Ishikawa (cell line): ENCODE data around the gene CHN1.

Experiments used
- CEBPB ChIP-seq: IDR thresholded peaks from 2 replicates; pipeline ENCODE4 v1.6.1; 2012
- CREB1 ChIP-seq: IDR thresholded peaks from 2 replicates; pipeline ENCODE4 v1.6.1; 2012; ENCODE audit warnings: low read depth
- EGR1 ChIP-seq: IDR thresholded peaks from 2 replicates; pipeline ENCODE4 v1.6.1; 2012
- EP300 ChIP-seq: IDR thresholded peaks from 2 replicates; pipeline ENCODE4 v1.6.1; 2012; ENCODE audit warnings: borderline replicate concordance
- FOXM1 ChIP-seq: IDR thresholded peaks from 2 replicates; pipeline ENCODE4 v1.6.1; 2012; ENCODE audit warnings: low read depth, borderline replicate concordance
- MAX ChIP-seq: IDR thresholded peaks from 2 replicates; pipeline ENCODE4 v1.6.1; 2012
- NFIC ChIP-seq: IDR thresholded peaks from 2 replicates; pipeline ENCODE4 v1.6.1; 2012
- RAD21 ChIP-seq: IDR thresholded peaks from 2 replicates; pipeline ENCODE4 v1.6.1; 2012; ENCODE audit warnings: low read depth
- REST ChIP-seq: IDR thresholded peaks from 2 replicates; pipeline ENCODE4 v1.6.1; 2012; ENCODE audit warnings: low read depth, mild to moderate bottlenecking
- TAF1 ChIP-seq: IDR thresholded peaks from 2 replicates; pipeline ENCODE4 v1.6.1; 2012; ENCODE audit warnings: low read depth, mild to moderate bottlenecking
- TCF12 ChIP-seq: IDR thresholded peaks from 2 replicates; pipeline ENCODE4 v1.6.1; 2012; ENCODE audit warnings: low read depth
- TEAD4 ChIP-seq: IDR thresholded peaks from 2 replicates; pipeline ENCODE4 v1.6.1; 2012
- USF1 ChIP-seq: IDR thresholded peaks from 2 replicates; pipeline ENCODE4 v1.6.1; 2012
- YY1 ChIP-seq: IDR thresholded peaks from 2 replicates; pipeline ENCODE4 v1.6.1; 2012; ENCODE audit warnings: low read depth
- ZBTB7A ChIP-seq: IDR thresholded peaks from 2 replicates; pipeline ENCODE4 v1.6.1; 2012; ENCODE audit warnings: low read depth

The CHN1 gene

GRCh38 chr2:174765576-174765975 lies 239.6 kb downstream of the CHN1 start:
- TF ChIP-seq CREB1 (no peak), EP300 (no peak), TEAD4 (no peak), CEBPB (no peak), ZBTB7A (no peak), REST (no peak)

GRCh38 chr2:174764280-174765255 lies 240.6 kb downstream of the CHN1 start, which contains the start of gene CHRNA1:
Gene CHRNA1, minus strand, starts transcription at chr2:174764472. Its CDS starts 78 bp downstream, at chr2:174764394.
- TF ChIP-seq CREB1 (no peak), NFIC (no peak), MAX (no peak), USF1 (no peak), TCF12 (no peak), ZBTB7A (no peak), EP300 (no peak), YY1 (no peak), CEBPB (no peak), TEAD4 (no peak), REST (no peak), EGR1 (no peak), RAD21 (no peak), FOXM1 (no peak), TAF1 (no peak)

GRCh38 chr2:174763780-174764179 lies 241.4 kb downstream of the CHN1 start:
- TF ChIP-seq ZBTB7A (no peak), TAF1 (no peak)

GRCh38 chr2:174762464-174762863 lies 242.7 kb downstream of the CHN1 start:
- TF ChIP-seq EP300, result no peak
- TF ChIP-seq EGR1, result no peak
- no peak for TF ChIP-seq CEBPB
- TF ChIP-seq REST, result no peak
- TF ChIP-seq TCF12, result no peak
- TF ChIP-seq USF1, result no peak
- TF ChIP-seq FOXM1, result no peak
- no peak for TF ChIP-seq RAD21
- TF ChIP-seq NFIC, result no peak
- no peak for TF ChIP-seq CREB1
- no peak for TF ChIP-seq TAF1
- no peak for TF ChIP-seq ZBTB7A
- no peak for TF ChIP-seq MAX
- no peak for TF ChIP-seq TEAD4
- TF ChIP-seq YY1, result no peak
